GM12892 (cell line): ENCODE measurements around the gene TMEM143.
A peak's percentile ranks its signal among the peaks of the same experiment; 100 is the strongest.

Experiments
- POLR2A ChIP-seq: IDR thresholded peaks from 2 replicates; pipeline ENCODE4 v1.6.1; 2011; ENCODE audit warnings: low read depth, low read length, control low read depth
- POLR2AphosphoS5 ChIP-seq: IDR thresholded peaks from 2 replicates; pipeline ENCODE4 v1.6.1; 2011; ENCODE audit warnings: low read depth, low read length, control low read depth
- TAF1 ChIP-seq: IDR thresholded peaks from 2 replicates; pipeline ENCODE4 v1.6.1; 2011; ENCODE audit warnings: low read depth, mild to moderate bottlenecking, control low read depth, low read length, borderline replicate concordance

GRCh38 chr19:48333467-48334384 is 30.0 kb downstream of the TMEM143 start:
- TF ChIP-seq TAF1 (no peak), POLR2AphosphoS5 (peak; percentile 52; the same call in 1 of the 2 replicates), POLR2A (peak; percentile 68; the same call in 1 of the 2 replicates)
